ENCODE data around the gene STK32C.

Gene STK32C

GRCh38 chr10:132292287-132293200 is 15.2 kb downstream of the STK32C start:
- DNase-seq (ENCODE audit: low read depth): no peak

GRCh38 chr10:132291826-132292225 is 15.9 kb downstream of the STK32C start:
- H3K4me3 ChIP-seq (replicated peaks; ENCODE audit: low read depth, low read length): no peak overlapping the region
- no peak for TF ChIP-seq CTCF (IDR thresholded peaks at IDR 0.05; ENCODE audit: low read length, missing control alignments)
- no peak for DNase-seq (ENCODE audit: low read depth)

More at GRCh38 chr10:132292287-132293200, 15.2 kb downstream of the STK32C start:
- H3K4me3 ChIP-seq (replicated peaks; ENCODE audit: low read depth, low read length): no peak overlapping the region
- TF ChIP-seq CTCF (IDR thresholded peaks at IDR 0.05; ENCODE audit: low read length, missing control alignments): no peak

GRCh38 chr10:132290631-132291030 is 17.1 kb downstream of the STK32C start:
- no peak for DNase-seq (ENCODE audit: low read depth)
- no peak overlapping the region for H3K4me3 ChIP-seq (replicated peaks; ENCODE audit: low read depth, low read length)
- TF ChIP-seq CTCF (IDR thresholded peaks at IDR 0.05; ENCODE audit: low read length, missing control alignments): no peak

DNA sequence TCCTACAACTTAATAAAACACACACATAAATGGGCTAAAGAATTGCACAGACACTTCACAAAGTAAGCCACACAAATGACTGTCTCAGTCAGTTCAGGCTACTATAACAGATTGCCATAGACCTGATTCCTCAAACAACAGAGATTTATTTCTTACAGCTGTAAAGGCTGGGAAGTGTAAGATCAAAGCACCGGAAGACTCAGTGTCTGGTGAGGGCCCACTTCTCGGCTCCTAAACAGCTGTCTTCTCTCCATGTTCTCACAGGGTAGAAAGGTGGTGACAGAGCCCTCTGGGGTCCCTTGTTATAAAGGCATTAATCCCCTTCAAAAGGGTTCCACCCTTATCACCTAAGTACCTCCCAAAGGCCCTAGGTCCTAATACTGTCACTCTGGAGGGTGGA is 18.3 kb downstream of the STK32C start:
- DNase-seq (ENCODE audit: low read depth): no peak
- no peak overlapping the region for H3K4me3 ChIP-seq (replicated peaks; ENCODE audit: low read depth, low read length)
- TF ChIP-seq CTCF (IDR thresholded peaks at IDR 0.05; ENCODE audit: low read length, missing control alignments): no peak

DNA sequence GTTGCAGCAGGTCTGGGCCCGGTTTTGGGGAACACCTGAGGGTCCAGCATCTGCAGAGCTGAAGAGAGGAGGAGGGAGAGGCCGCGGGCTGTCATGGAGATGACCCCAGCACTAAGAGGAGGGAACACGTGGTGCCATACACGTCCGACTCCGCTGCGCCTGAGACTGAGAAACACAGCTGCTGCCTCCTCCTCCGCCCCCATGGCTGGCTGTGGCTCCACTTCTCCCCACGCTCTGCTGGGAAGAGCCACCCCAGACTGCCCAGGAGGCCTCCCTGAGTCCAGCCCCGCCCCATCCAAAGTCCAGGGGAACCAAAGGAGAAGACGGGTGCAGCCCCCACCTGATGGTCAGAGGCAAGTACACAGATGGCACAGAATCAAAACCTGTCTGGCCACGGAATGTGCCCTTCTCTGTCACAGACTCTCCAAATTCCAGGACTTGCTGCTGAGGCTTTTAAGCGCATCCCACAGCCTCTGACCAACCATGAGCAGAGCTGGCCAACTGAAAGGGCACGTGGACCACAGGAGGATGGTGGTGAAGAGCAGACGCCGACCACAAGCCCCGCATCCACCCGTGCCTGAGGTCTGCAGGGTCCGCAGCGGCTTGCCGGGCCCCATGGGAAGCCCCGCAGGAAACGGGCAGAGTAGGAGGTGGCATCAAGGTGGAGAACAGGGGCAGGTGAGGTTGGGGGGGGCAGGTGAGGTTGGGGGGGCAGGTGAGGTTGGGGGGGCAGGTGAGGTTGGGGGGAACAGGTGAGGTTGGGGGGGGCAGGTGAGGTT is 24.0 kb downstream of the STK32C start:
- TF ChIP-seq CTCF (IDR thresholded peaks at IDR 0.05; ENCODE audit: low read length, missing control alignments): no peak
- H3K4me3 ChIP-seq (replicated peaks; ENCODE audit: low read depth, low read length): no peak overlapping the region
- no peak for DNase-seq (ENCODE audit: low read depth)

- TF ChIP-seq CTCF (IDR thresholded peaks at IDR 0.05; ENCODE audit: low read length, missing control alignments): no peak
- no peak for DNase-seq (ENCODE audit: low read depth)
- no peak overlapping the region for H3K4me3 ChIP-seq (replicated peaks; ENCODE audit: low read depth, low read length)
These were observed 24.8 kb downstream of the STK32C start for GRCh38 chr10:132282667-132283603.

Measured in fibroblast of pulmonary artery (primary cell).